ENCODE results near the gene RXFP4.
"Not testable (repeated sequence)": the region's sequence is repeated elsewhere in the genome, so short reads cannot be mapped to it uniquely, and the experiment has no call there.

RXFP4 gene

DNA sequence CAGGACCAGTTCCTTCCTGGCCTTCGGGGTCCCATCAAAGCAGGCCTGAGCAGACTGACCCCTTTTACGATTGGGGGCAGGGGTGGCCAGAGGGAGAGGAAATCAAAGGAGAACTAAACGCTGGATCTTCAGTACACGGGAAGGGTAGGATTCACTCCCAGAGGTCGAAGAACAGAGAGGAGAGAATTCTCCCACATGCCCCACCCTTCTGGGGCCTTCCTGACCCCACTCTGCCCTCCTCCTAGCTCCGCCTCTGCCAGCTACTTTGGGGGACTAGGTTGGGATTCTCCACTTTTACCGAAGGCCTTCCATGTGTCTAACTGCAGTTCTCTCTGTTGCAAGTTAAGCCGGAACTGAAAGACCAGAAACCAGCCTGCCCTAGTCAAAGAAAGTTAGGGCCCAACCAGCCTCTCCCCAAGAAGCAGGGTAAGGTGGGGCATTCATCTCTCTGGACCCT is 37.6 kb downstream of the RXFP4 start:
- no peak for FAIRE-seq

DNA sequence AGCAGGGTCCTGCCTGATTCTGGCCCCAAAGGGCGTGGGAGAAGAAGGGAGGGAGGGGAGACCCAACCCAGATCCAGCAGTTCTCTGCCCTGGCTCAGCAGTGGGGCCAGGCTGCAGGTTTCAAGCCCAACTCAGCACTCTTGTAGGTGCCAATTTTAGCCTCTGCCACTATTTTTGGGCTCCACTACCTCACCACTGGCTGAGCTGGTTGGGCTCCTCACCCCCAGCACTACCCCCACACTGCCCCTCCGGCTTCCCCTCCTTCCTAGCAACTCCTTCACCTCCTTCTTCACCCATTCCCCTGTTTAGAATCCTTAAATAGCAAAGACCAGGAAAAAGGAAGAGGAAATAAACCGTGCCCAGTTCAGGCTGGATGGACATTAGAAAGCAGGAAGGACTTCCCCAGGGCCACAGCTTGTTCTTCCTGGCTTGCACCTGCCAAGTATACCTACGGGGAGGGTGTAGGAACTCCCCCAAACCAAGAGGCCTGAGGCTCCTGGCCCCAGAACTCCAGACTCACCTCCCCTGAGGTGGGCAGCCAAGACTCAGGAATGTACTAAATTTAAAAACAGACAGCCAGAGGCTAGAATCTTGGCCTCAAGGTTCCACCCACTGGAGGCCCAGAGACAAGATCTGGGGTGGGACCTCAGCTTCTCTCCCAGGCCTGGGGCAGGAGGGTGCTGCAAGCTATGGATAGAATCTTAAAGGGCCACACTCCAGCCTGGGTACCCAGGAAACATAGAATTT is 38.3 kb downstream of the RXFP4 start:
- FAIRE-seq = no peak

DNA sequence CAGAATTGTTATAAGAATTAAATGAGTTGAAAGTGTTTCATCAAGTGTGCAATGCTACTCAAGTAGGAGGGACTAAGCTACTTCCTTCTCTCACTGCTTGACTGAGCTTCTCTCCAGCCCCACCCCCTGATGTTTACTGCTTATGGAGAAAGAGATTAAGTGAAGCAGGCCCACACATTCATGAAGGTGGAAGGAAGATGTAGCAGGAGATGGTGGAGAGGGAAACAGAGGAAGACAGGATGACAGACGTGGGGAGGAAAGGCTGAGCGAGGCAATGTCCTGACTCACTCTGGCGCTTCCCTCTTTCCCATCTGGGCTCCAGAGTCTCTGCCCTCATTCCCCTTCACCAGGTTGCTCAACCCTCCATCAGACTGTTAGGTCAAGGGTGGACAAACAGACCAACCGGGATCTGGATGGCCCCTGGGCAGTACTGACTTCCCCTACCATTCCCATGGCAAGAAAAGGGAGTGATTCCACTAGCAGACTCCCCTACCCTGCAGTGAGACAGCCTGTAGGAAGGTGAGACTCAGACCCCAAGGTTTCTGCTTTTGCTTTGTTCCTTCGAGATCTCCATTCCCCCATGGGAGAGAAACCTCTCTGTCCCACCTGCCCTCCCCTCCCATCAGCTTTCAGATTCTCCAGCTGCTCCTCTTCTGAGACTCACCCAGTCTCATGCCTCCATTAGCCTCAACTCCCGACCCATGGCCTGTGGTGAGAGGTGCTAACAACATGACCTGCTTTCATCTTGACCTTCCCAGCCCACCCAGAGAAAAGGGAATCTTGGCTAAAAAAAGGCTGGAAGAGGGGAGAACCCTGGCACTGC is 40.0 kb downstream of the RXFP4 start:
- no peak for FAIRE-seq

DNA sequence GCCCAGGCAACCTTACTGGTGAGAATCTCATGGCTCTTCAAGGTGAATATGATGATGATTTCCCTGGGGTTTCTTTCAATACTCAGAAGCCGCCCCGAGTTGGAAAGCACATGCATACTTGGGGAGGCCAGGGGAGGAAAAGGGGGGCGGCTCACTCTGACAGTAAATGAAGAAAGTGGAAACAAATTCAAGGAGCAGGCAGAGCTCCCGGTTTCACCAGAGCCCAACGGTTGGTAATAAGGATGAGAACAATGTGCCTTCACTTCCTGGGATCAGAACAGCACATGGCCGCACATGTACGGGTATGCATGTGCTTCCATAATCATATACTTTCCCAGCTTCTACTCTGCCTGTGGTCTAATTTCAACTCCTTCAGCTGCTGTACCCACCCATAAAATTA is 40.7 kb downstream of the RXFP4 start:
- FAIRE-seq = no peak

DNA sequence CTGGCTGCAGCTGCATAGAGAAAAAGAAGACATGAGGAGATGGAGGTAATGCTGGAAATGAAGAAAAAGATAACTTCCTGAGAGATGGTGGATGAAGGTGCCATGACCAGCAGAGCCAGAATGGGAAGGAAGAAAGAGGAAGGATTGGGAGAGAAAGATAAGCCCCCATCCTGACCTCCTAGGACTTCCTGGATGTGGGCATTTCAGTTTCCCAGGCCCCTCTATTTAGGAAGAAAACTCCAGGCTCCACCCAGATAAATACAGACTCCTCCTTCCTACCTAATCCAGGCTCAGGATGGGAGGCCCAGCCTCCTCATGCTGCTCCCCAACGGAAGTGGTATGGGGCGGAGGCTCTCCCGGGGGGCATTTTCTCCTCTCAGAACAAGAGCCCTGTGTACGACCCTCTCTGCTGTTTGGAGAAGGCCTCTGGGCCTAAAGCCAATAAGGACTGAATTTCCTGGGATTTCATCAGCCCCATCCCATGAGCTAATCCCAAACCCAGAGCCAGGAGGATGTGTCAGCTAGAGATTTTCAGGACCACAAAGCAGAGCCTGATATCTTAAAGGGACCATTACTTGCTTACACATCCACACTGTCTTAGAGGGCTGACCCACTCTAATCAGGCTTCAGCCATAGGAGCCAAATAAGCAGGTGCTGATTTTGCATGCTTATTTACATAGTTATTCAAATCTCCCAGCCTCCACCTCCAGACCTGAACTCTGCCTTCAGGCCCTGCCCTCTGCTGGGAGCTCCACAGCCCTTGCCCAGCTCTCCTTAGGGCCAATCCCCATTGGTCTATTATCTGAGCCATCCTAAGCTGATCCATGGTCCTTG is 42.0 kb downstream of the RXFP4 start:
- no peak for FAIRE-seq

DNA sequence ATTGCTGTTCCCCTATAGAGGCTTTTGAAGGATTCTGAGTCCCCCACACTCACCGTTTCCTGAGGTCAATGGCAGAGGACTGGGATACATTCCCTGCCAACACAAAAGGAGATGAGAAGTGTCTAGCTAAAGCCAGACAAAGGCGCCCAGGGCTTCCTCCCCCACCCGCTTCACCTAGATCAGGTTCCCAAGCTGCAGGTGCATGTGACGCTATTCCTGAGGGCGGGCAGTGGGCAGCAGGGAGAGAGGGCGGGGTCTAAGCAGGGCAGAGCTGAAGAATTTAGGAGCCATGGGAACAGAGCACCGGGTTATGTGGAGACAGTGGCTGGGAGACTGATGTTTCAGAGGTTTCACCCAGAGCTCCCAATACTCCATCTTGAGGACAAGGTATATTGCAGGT is 42.9 kb downstream of the RXFP4 start:
- no peak for FAIRE-seq

DNA sequence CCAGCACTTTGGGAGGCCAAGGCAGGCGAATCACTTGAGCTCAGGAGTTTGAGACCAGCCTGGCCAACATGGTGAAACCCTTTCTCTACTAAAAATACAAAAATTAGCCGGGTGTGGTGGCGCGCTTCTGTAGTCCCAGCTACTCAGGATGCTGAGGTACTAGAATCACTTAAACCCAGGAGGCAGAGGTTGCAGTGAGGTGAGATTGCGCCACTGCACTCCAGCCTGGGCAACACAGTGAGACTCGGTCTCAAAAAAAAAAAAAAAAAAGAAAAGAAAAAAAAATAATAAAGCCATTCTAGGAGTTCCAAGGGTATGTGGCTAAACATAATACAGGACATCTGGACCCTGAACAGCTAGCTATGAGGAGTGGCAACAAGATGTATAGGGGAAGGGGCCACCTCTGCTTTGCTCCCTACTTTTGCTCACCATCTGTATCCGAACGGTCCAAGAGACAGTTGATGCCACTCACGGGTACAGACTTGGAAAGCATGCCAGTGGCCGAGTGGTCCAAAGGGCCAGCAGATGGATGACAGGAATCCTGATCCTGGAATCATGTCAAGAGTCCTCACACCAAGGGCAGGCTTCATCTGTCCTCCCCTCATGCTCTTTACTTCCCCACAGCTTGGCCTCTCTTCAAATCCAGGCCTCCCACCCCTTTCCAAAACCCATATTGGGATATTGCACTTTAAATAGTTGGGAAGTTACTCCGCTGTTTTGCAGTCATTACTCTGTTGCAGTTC is 43.6 kb downstream of the RXFP4 start:
- FAIRE-seq = not testable (repeated sequence)

DNA sequence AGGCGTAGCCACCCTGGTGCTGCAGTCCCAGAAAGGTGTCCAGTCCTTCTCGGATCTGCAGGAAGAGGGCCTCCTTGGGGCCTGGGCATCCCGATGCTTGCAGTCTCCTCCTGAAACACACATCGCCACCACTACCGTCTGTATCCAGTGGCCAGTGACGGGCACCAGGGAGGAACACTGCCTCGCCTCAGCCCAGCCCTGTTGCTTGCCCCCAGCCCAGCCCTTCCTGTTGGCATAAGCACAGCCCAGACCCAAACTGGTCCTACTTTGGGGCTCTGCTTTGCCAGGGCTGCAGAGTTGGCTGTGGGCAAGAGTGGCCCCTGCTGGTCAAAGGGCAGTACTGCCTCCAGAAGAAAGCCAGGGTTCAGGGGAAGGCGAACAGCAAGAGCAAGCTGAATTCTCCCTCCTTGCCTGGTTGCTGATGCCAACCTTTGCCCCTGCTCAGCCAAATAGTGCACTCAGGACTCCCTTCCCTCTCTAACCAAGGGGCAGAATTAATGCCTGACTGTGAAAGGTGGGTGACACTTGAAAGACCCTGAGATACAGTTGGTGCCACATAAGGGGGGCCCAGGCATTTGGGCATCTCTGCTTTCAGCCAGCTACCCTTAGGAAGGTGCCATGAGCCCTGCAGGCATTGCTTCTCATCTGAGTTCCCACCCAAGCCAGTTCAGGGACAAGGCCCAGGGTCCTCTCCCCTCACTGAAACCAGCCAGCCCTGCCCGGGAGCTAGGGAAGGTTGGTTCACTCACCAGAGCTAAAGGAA is 48.0 kb downstream of the RXFP4 start:
- FAIRE-seq = no peak

DNA sequence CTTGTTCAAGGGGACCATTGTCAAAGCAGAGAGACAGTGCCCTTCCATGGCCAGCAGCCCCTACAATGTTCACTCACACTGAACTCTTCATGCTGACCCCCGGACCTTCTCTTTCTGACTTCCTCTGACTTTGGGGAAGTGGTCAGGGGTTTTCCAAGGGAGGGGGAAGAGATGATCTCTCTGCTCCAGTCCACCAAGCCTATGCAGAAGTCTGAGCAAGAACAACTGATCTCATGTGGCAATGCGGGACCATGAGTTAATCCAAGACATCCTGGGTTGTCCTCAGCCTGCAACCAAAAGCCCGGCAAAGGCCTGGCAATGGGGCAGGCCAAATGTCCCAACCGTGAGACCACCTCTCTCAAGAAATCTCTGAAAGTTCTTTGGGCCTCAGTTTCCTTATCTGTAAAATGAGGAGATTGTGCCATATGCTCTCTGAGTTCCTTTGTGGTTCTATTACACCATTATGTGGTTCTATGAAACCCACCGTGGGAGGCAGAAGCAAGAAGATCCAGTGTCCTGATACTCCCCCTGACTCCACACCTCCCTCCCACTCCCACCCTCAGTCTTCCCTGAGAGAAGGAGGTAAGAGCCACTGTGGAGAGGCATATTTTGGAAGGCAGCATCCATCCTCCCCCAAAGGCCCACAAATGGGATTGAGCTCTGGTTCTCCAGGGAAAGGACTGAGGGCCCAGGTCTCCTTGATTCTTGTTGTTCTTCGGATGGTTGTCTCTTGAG is 48.7 kb downstream of the RXFP4 start:
- FAIRE-seq = no peak

All from TTC549 (cell line).